ENCODE measurements around the gene GCN1. TPM values are rescaled to one million over a fixed set of nuclear protein-coding genes. Genes with fewer than 3 reads are reported as not detected.

The GCN1 gene
- total and polyA plus RNA-seq, 2 of the 8 experiments (the other 6 are each of a cell fraction or from before 2014, with no cell fraction given): 61.4 to 133 TPM

GRCh38 chr12:120237360-120238171 lies 43.1 kb upstream of the GCN1 start:
- H4K91ac ChIP-seq (replicated peaks; ENCODE audit: insufficient read length, low read length): no peak overlapping the region
- 0 out of 2 replicates have a peak overlapping the region, but pooled peaks have one; percentile 27 for H3K18ac ChIP-seq (ENCODE audit: extremely low read depth, low read length)
- no peak overlapping the region for H2BK12ac ChIP-seq (ENCODE audit: low read depth, low read length)
- no peak overlapping the region for H2BK20ac ChIP-seq (ENCODE audit: low read length)
- H4K8ac ChIP-seq (ENCODE audit: extremely low read depth, insufficient read depth, low read length): 0 out of 2 replicates have a peak overlapping the region, but pooled peaks have one; percentile 36
- POLR2A ChIA-PET (ENCODE audit: partially characterized antibody): interaction anchor here (67.0 to 88.3 kb wide), 2 partner anchors 9 to 30 kb away, joined by 4270 read pairs; partner anchors contain the start of genes GCN1, PXN, RNU4-1 and RNU4-2
- no peaks in the 10 kb centered on the region for H3K9me3 ChIP-seq (ENCODE audit: insufficient read depth in 2 of 2, low read depth in 1 of 2, low read length in 1 of 2)
- H3K4me1 ChIP-seq (replicated peaks in 1 of 4; ENCODE audit: control insufficient read depth in 3 of 4, insufficient read depth in 4 of 4, low read length in 3 of 4): peaks cover 17 to 41% (median 18%) of the 10 kb centered on the region in 4 experiments
- CTCF ChIA-PET (ENCODE audit: partially characterized antibody): interaction anchor here (1.1 to 34.8 kb wide), 4 partner anchors 13 to 229 kb away, joined by 3 to 930 read pairs (median 372); partner anchors contain the start of gene PXN
- H4K5ac ChIP-seq (ENCODE audit: insufficient read length, low read depth, low read length): no peak overlapping the region
- H3K36me3 ChIP-seq (ENCODE audit: control insufficient read depth in 2 of 4, insufficient read depth in 4 of 4, low read length in 3 of 4): no peaks in the 10 kb centered on the region
- H2AK5ac ChIP-seq (ENCODE audit: low read depth, low read length): 0 out of 2 replicates have a peak overlapping the region, but pooled peaks have one; percentile 60
- no peaks in the 10 kb centered on the region for H3K23me2 ChIP-seq (ENCODE audit: low read depth, low read length)
- DNase-seq (ENCODE audit: low read depth in 1 of 2, low spot score in 2 of 2): no peak
- no peak for FAIRE-seq
- H3K27me3 ChIP-seq (replicated peaks in 1 of 4; ENCODE audit: control insufficient read depth in 3 of 4, extremely low read depth in 1 of 4, insufficient read depth in 3 of 4, low read length in 3 of 4): no peaks in the 10 kb centered on the region
- H3K27ac ChIP-seq (ENCODE audit: low read depth, low read length): no peak overlapping the region; the same call in 1 of the 2 replicates
- H3K4me2 ChIP-seq (ENCODE audit: insufficient read depth in 1 of 2, low read depth in 2 of 2, low read length in 2 of 2): no peak overlapping the region
- no peak overlapping the region for H3K56ac ChIP-seq (replicated peaks; ENCODE audit: insufficient read length, low read depth, low read length)
- no peak overlapping the region for H3K4ac ChIP-seq (replicated peaks; ENCODE audit: insufficient read length, low read depth, low read length)
- no peak overlapping the region for H3K9ac ChIP-seq (replicated peaks in 1 of 4; ENCODE audit: extremely low read depth in 1 of 4, low read depth in 3 of 4, low read length in 3 of 4)
- no peak overlapping the region for H2BK120ac ChIP-seq (replicated peaks; ENCODE audit: low read depth, low read length)
- TF ChIP-seq JUND (IDR thresholded peaks at IDR 0.05; ENCODE audit: low read length) (no peak), TAF1 (IDR thresholded peaks at IDR 0.05; ENCODE audit: low read depth, low read length) (no peak), CREB1 (IDR thresholded peaks at IDR 0.05) (no peak), RAD21 (IDR thresholded peaks at IDR 0.05 in 1 of 2, conservative IDR thresholded peaks at IDR 0.05 in 1 of 2; ENCODE audit: low read depth in 2 of 2, low read length in 2 of 2) (no peak), MAX (IDR thresholded peaks at IDR 0.05) (no peak), HDAC2 (IDR thresholded peaks at IDR 0.05; ENCODE audit: borderline replicate concordance in 1 of 2, low read depth in 2 of 2, low read length in 2 of 2) (no peak), CBX5 (IDR thresholded peaks at IDR 0.05; ENCODE audit: low read depth, low read length) (no peak), SIX5 (IDR thresholded peaks at IDR 0.05; ENCODE audit: low read depth, low read length) (no peak)
- H4K20me1 ChIP-seq (replicated peaks in 1 of 2; ENCODE audit: control insufficient read depth in 1 of 2, insufficient read depth in 2 of 2, low read length in 2 of 2): peaks cover 7 to 26% of the 10 kb centered on the region in 2 experiments
- H2BK15ac ChIP-seq (ENCODE audit: low read length): no peak overlapping the region
- no peak overlapping the region for H3K23ac ChIP-seq (ENCODE audit: insufficient read length)
- no peak overlapping the region for H2AFZ ChIP-seq (ENCODE audit: low read length)
- H2BK5ac ChIP-seq (ENCODE audit: low read depth, low read length): no peak overlapping the region
- H3K79me2 ChIP-seq (ENCODE audit: control insufficient read depth in 1 of 2, insufficient read depth in 2 of 2, low read length in 2 of 2): peaks cover 6 to 86% of the 10 kb centered on the region in 2 experiments; a peak in 3 of 4 replicates
- no peak overlapping the region for H3K4me3 ChIP-seq (ENCODE audit: extremely low read depth in 1 of 4, insufficient read depth in 2 of 4, low read depth in 3 of 4, low read length in 4 of 4)
- peaks cover 17% of the 10 kb centered on the region for H3K79me1 ChIP-seq (ENCODE audit: low read depth, low read length)
- no peak overlapping the region for H3K14ac ChIP-seq (ENCODE audit: insufficient read length)
- WGBS, 2 experiments (ENCODE audit: extremely low coverage in 1 of 2, insufficient coverage in 1 of 2, insufficient read length in 1 of 2, insufficient replicate concordance in 2 of 2, low coverage in 1 of 2, low lambda C conversion rate in 2 of 2, missing lambda C conversion rate in 1 of 2): 90% methylated on average over 13 of the region's 13 CpGs; no CpG with 5 or more reads in 1 of the 2 experiments

Data from H1 (cell line).